ENCODE measurements around the gene PTPN2. TPM values are rescaled to one million over a fixed set of nuclear protein-coding genes. Genes with fewer than 3 reads are reported as not detected.

Gene PTPN2
- total RNA-seq (2012; rRNA removed) (30.6 and 36.9 TPM in 2 replicates), polyA plus RNA-seq (2012; rRNA removed) (10.9 and 13.2 TPM in 2 replicates), Bru-seq, nascent RNA (percentile 81 among the genes with signal in this experiment), BruChase-seq, experiment 1, labeled RNA remaining after a 6-hour chase (percentile 81 among the genes with signal in this experiment), BruChase-seq, experiment 2, labeled RNA remaining after a 2-hour chase (percentile 70 among the genes with signal in this experiment)
- polyA plus RNA-seq (2012; cell fraction: cytosol; rRNA removed): 2.4 and 3.9 TPM in 2 replicates
- polyA plus RNA-seq (2012; cell fraction: nucleus; rRNA removed; ENCODE audit: low replicate concordance): 3.7 and 32.1 TPM in 2 replicates
- long read RNA-seq, transcript PTPN2-202 (10 exons, 1,706 nt): major isoform, 22 of 46 reads
- long read RNA-seq, transcript PTPN2-201 (9 exons, 3,467 nt): minor isoform, 11 of 46 reads
- long read RNA-seq, partial matches to known transcripts: 2 of 46 reads
- long read RNA-seq, other reads (novel, unspliced or antisense): 11 of 46 reads

DNA sequence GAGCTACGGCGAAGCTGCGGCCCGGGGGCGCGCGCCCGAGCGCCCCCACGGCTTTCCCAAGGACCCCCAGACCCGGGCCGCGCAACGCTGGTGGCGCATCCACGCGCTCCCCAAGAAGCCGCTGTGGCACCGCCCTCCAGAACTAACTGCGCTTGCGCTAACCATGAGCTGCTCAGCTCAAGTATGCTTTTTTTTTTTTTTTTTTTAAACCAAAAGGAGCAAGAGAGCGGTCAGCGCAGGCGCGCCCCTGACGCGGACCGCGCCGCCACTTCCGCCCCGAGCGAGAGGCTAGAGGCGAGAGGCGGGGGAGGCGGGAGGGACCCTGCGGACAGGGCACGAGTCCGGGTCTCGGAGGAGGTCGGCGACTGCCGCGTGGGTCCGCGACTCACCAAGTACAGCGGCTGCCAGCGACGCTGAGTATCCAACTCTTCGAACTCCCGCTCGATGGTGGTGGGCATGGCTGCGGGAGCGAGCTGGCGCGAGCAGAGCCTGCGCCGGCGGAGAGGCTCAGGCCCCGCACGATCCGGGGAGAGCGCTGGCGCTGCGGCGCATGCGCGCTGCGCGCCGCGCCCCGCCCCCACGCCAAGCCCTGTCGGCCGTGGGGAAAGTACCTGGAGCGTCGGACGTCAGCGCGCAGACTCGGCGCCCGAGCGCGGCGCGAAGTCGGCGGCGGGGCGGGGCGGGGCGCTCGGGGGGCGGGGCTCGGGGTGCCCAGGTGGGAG is at the start of gene PTPN2:
Gene PTPN2, minus strand, starts transcription at position 554 of the 722 bp plus-strand sequence. Its CDS starts 96 bp downstream, at position 458.
- Histone ChIP-seq H2AK5ac (ENCODE audit: low read depth, low read length) (peak within 1 kb of the TSS; percentile 95), H3K9me1 (ENCODE audit: insufficient read depth, low read length) (peaks cover 13% of the 10 kb centered on the region), H3K4ac (ENCODE audit: low read depth, low read length) (peak within 1 kb of the TSS; percentile 100), H3K18ac (ENCODE audit: low read depth, low read length) (peak within 1 kb of the TSS; percentile 90), H2AK9ac (replicated peaks; ENCODE audit: low read depth, low read length, poor library complexity) (peak within 1 kb of the TSS; percentile 100), H2AFZ (replicated peaks; ENCODE audit: low read length, poor library complexity) (peak within 1 kb of the TSS; percentile 100), H2BK120ac (ENCODE audit: low read depth, low read length) (peak within 1 kb of the TSS; percentile 94), H3K79me1 (ENCODE audit: low read depth in 1 of 2, low read length in 2 of 2) (peaks cover 20 to 53% of the 10 kb centered on the region in 2 experiments), H3K27me3 (ENCODE audit: control insufficient read depth, insufficient read depth, low read length) (no peaks in the 10 kb centered on the region), H3K27ac (ENCODE audit: insufficient read depth, low read length) (peak within 1 kb of the TSS; percentile 99), H3K14ac (replicated peaks; ENCODE audit: low read depth, low read length) (peak within 1 kb of the TSS; percentile 100), H3K4me3 (ENCODE audit: insufficient read depth, low read depth, low read length) (peak within 1 kb of the TSS; percentile 71), H3K4me1 (ENCODE audit: control insufficient read depth, insufficient read depth, low read length) (peaks cover 9% of the 10 kb centered on the region), H4K20me1 (ENCODE audit: insufficient read depth, low read length) (peaks cover 15% of the 10 kb centered on the region; the same call in 1 of the 2 replicates), H3K9me3 (ENCODE audit: control insufficient read depth, insufficient read depth, low read length) (no peaks in the 10 kb centered on the region), H4K91ac (ENCODE audit: insufficient read depth, low read depth, low read length) (peak within 1 kb of the TSS; percentile 99), H2BK15ac (ENCODE audit: low read depth, low read length) (peak within 1 kb of the TSS; percentile 96; the same call in 1 of the 3 replicates), H4K8ac (ENCODE audit: low read depth in 2 of 2, low read length in 2 of 2) (peak within 1 kb of the TSS; percentile 93 to 100), H4K5ac (ENCODE audit: low read depth, low read length) (peak within 1 kb of the TSS; percentile 87), H2BK5ac (ENCODE audit: low read depth, low read length, poor library complexity, severe bottlenecking) (peak within 1 kb of the TSS; percentile 99), H3K56ac (ENCODE audit: extremely low read depth, insufficient read depth, low read length) (peak within 1 kb of the TSS; percentile 99), H3K4me2 (ENCODE audit: low read depth, low read length) (peak within 1 kb of the TSS; percentile 100), H2BK20ac (ENCODE audit: low read depth, low read length) (0 out of 2 replicates have a peak within 1 kb of the TSS, but pooled peaks have one; percentile 47), H3K23ac (ENCODE audit: low read depth, low read length) (peak within 1 kb of the TSS; percentile 98), H3K9ac (ENCODE audit: low read depth, low read length) (peak within 1 kb of the TSS; percentile 99), H3K36me3 (ENCODE audit: control insufficient read depth, insufficient read depth, low read length) (no peaks in the 10 kb centered on the region)
- ChIA-PET POLR2A (ENCODE audit: unreplicated experiment) (interaction anchor here (0.6 to 1.0 kb wide), 15 partner anchors 9 to 866 kb away, joined by 3 to 18 read pairs (median 5); no protein-coding TSS in a partner anchor), CTCF (interaction anchor here (0.9 to 1.5 kb wide), 2 partner anchors 43 to 101 kb away, joined by 3 read pairs; no protein-coding TSS in a partner anchor)
- WGBS, 2 experiments (ENCODE audit: extremely low coverage in 2 of 2, insufficient read length in 1 of 2): 1% methylated on average over 19 of the region's 97 CpGs; no CpG with 5 or more reads in 1 of the 2 experiments
- in situ Hi-C loops (cut with MboI; ENCODE audit: low sequenced_read_pairs): no loop called here
- BruUV-seq (replicated peaks): no TSS peak
- DNase-seq (peak; percentile 95), ATAC-seq (ENCODE audit: low read depth) (peak; percentile 92)
- dilution Hi-C loops (cut with HindIII; ENCODE audit: low sequenced_read_pairs, unreplicated experiment): no loop called here
- intact Hi-C loops (cut with micrococcal nuclease): loop anchor here (2.0 kb wide), 1 partner anchor 45 kb away; no protein-coding TSS in a partner anchor
- TF ChIP-seq RFX5 (IDR thresholded peaks at IDR 0.05; ENCODE audit: low read depth, low read length): no peak
- TF ChIP-seq RCOR1 (IDR thresholded peaks at IDR 0.05; ENCODE audit: insufficient replicate concordance, low read length): no peak
- no peak for TF ChIP-seq NFE2L2 (IDR thresholded peaks at IDR 0.05; ENCODE audit: low read depth, low read length)
- no peak for TF ChIP-seq SMC3 (IDR thresholded peaks at IDR 0.05; ENCODE audit: low read depth, low read length)
- TF ChIP-seq MAZ (IDR thresholded peaks at IDR 0.05; ENCODE audit: borderline replicate concordance, low read depth, low read length): peak; percentile 76
- TF ChIP-seq RAD21 (IDR thresholded peaks at IDR 0.05; ENCODE audit: low read length): no peak
- TF ChIP-seq MAFK (IDR thresholded peaks at IDR 0.05; ENCODE audit: low read depth, low read length): no peak
- TF ChIP-seq, protein P1, sequence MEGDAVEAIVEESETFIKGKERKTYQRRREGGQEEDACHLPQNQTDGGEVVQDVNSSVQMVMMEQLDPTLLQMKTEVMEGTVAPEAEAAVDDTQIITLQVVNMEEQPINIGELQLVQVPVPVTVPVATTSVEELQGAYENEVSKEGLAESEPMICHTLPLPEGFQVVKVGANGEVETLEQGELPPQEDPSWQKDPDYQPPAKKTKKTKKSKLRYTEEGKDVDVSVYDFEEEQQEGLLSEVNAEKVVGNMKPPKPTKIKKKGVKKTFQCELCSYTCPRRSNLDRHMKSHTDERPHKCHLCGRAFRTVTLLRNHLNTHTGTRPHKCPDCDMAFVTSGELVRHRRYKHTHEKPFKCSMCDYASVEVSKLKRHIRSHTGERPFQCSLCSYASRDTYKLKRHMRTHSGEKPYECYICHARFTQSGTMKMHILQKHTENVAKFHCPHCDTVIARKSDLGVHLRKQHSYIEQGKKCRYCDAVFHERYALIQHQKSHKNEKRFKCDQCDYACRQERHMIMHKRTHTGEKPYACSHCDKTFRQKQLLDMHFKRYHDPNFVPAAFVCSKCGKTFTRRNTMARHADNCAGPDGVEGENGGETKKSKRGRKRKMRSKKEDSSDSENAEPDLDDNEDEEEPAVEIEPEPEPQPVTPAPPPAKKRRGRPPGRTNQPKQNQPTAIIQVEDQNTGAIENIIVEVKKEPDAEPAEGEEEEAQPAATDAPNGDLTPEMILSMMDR (conservative IDR thresholded peaks at IDR 0.05; ENCODE audit: low read depth, low read length): no peak
- no peak for TF ChIP-seq FOS (IDR thresholded peaks at IDR 0.05; ENCODE audit: low read depth, low read length)
- peak; percentile 73 for TF ChIP-seq BHLHE40 (IDR thresholded peaks at IDR 0.05; ENCODE audit: low read depth, low read length)
- TF ChIP-seq CEBPB (IDR thresholded peaks at IDR 0.05; ENCODE audit: low read depth, low read length): no peak
- TF ChIP-seq CHD1 (IDR thresholded peaks at IDR 0.05; ENCODE audit: low read depth, low read length): no peak
- TF ChIP-seq MXI1 (IDR thresholded peaks at IDR 0.05; ENCODE audit: borderline replicate concordance, low read depth, low read length): peak; percentile 55; the same call in 1 of the 2 replicates
